NCI-H226 (cell line): ENCODE measurements around the gene SNX33.

Source experiments
- DNase-seq: peaks from one replicate; pipeline ENCODE4 v3.0.0-alpha.2; 2015

SNX33 gene

DNA sequence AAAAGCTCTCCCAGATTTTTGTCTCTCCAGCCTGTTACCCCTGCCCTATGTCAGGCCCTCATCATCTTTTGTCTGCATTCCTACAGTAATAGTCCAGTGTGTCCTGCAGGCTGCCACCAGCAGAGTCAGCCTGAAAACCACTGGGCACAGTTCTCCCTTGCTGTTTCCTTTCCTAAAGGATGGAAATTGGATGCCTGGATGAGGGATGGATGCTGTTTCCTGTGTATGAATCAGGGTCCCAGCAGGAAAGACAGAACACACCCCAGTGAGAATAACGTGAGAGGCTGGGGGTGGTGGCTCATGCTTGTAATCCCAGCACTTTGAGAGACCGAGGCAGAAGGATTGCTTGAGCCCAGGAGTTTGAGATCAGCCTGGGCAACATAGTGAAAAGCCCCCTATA lies 3.3 kb upstream of the SNX33 start:
- DNase-seq, result peak; percentile 22

DNA sequence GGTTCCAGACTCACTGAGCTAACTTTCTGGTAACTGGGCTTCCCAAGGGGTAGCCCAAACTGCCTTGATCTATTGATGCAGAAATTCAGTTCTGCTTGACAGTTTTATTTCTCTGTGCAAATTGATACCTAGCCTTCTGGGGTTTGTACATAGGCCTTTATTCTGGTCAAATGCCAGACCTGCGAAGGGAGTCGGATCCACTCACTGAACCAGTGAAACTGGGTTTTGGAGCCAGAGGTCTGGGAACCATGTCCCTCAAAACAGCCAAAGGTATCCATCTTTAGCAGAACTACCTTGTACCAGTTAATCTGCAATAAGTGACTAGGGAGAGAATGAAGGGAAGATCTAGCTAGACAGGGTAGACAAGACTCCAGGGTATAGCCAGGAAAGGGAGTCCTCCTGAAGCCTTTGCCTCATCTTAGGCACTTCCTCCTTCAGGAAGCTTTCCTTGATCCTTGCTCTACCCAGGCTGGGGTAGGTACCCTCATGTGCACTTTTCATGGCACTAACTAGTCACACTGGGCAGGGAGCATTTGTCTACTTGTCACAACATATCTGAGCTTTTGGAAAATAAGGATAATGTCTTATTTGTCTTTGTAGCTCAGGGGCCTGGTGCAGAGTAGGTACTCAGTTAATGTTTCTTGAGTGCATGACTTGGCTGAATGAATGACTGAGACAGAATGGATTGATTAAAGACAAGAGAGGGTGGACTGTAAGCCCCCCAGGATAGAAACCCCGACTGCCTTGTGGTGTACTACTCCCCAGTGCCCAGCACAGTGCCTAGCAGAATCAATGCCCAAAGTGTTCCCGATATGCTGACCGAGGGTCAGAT lies 1.4 kb upstream of the SNX33 start:
- no peak for DNase-seq

DNA sequence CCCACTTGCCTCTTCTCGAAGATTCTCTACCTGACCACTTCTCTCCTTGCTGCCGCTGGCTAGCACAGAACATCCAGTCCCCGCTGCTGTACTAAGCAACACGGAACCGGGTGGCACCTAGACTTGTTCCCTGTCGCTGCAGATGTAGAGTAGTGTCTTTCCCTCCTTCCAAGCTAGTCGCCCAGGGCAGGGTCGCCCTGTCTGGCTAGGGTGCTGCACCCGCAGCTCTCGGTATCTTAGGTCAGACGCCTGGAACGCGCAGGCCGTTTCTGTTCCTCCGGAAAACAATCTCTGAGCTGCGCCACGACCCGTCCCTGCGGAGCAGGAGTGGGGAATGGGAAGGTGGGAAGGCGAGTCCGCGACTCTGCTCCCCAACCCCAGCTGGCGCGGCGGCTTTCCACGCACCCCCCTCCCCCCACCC lies 758 bp upstream of the SNX33 start:
- no peak for DNase-seq

DNA sequence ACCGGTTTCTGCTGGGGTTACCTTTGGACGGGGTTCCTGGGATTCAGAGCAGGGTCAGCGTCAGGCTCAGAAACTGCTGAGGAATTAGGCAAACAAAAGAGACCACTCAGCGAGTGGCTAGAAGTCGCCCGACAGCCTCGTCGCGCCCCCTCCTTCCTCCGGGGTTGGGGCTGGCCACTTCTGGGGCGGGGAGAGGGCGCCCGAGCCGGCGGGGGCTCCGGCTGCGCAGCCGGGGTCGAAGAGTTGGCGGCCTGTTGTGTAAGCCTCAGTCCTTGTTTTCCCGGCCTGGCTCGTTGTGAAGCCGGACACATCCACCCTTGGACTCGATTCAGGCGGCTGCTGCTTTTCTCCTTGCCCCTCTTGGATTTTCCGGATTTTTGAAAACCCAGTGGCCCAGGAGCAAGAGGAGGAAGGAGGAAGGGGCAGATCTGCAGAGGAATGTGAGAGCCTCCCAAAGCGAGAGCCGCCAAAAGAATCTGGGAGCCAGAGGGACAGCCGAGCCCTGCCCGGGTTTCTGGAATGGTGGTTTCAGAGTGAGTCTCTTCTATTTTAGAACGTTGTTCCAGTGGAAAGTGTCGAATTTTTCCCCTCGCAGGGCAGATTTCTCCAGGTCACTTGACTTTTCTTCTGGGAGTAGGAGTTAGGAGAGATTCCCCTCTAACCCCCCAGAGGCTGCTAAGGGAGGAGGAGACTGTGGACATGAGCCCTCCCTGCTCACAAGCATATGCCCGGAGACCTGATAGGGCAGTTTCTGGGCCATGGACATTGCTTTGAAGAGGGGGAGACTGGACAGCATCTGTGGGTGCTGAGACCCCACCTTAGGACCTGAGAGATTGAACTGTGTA lies 666 bp downstream of the SNX33 start:
- DNase-seq, result no peak

DNA sequence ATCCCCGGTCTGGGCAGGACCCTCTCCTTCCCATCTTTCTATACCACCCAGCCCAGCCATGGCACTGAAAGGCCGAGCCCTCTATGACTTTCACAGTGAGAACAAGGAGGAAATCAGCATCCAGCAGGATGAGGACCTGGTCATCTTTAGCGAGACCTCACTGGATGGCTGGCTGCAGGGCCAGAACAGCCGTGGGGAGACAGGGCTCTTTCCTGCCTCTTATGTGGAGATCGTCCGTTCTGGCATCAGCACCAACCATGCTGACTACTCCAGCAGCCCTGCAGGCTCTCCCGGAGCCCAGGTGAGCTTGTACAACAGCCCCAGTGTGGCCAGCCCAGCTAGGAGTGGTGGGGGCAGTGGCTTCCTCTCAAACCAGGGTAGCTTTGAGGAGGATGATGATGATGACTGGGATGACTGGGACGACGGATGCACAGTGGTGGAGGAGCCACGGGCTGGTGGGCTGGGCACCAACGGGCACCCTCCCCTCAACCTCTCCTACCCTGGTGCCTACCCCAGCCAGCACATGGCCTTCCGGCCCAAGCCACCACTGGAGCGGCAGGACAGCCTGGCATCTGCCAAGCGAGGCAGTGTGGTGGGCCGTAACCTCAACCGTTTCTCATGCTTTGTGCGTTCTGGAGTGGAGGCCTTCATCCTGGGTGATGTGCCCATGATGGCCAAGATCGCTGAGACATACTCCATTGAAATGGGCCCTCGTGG lies 1.5 kb downstream of the SNX33 start:
- no peak for DNase-seq

DNA sequence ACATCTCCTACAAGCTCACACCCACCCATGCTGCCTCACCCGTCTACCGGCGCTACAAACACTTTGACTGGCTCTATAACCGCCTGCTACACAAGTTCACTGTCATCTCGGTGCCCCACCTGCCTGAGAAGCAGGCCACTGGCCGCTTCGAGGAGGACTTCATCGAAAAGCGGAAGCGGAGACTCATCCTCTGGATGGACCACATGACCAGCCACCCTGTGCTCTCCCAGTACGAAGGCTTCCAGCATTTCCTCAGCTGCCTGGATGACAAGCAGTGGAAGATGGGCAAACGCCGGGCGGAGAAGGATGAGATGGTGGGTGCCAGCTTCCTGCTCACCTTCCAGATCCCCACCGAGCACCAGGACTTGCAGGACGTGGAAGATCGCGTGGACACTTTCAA lies 2.1 kb downstream of the SNX33 start:
- no peak for DNase-seq

DNA sequence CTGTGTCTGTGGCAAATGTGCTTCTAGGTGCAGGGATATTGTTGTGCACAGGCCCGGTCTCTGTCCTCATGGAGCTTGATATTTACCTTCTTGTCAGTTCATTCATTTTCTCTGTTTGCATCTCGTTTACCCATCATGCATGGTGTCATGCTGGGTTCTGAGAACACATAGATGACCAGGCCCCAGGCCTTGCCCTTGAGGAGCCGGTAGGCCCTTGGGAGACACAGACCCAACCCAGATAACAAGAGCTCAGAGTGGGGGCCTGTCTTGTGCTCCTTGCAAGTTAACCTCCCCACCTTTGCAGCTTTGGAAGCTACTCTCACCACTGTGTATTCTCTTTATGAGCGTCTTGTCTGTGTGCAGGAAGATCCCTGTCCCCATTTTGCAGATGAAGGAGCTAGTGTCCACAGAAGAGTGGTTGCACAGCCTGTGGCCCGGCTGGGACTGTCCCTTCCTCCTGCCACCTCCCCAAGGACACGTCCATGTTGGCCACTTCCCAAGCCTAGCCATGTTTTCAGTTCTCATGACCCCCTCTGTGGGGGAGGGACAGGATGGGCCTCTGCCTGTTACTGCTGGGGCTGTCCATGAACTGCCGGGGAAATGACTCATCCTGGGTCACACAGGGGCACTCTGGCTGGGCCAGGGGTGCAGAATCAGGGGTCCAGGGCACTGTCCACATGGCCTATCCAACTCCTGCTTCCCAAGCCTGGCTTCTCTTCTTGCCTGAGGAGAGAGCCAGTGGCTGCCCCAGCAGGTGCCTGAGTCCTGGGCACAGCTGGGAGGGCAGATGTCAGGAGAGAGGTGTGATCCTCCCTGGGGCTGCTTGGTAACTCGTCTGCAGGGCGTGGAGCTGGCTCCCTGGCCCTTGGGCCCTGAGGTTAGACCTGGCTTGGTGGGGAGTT lies 3.4 kb downstream of the SNX33 start:
- peak; percentile 61 for DNase-seq

DNA sequence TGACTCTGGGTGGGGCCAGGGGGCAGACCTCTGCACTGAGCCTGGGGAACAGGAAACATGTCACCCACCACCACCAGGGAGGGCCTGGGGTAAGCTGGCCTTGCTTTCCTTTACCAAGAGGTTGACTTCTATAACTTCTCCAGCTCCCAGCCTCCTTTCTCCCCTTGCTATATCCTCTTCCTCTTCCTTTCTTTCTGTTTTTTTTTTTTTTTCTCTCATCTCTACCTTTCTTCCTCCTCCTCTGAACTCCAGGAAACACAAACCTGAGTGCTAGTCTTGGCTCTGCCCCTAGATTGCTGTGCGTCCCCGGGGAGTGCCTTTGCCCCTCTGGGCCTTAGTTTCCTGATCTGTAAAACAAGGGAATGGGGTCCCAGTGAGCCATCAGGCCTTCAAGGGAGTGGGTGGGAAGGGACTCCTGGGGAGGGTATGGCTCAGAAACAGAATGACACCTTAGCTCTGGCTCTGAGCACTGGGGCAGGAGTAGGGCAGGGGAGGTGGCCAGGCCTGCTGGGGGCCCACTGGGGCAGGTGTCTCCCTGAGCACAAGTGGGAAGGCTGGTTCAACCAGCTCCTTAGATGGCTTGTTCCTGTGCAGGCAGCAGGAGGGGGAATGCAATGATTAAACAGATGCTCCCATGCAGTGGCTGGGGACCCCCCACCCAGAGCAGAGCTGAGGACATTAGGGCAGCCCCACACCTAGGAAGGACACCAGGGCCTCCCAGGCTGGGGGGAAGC lies 4.3 kb downstream of the SNX33 start:
- no peak for DNase-seq

DNA sequence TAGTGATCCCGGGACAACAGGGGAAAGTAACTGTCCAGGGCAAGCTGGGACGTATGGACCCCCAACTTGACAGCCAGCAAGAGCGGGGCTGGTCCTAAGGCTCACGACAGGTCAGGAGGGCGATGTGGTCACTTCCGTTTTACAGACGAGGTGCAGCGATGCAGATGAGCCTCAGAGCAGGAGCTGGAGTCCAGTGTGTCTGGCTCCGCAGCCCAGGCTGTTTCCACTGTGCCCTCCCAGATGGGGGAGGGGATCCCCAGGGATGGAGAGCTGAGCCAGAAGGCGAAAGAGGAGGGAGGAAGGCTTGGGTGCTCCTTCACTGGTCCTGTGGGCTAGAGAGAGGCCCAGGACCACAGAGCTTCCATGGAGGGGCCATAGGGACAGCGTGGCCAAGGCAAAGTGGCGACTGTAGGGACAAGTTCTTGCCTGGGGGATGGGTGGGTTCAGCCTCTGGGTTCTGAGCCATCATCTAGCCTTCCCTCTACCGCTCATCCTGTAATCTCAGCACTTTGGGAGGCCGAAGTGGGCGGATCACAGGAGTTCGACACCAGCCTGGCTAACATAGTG lies 5.7 kb downstream of the SNX33 start:
- no peak for DNase-seq

DNA sequence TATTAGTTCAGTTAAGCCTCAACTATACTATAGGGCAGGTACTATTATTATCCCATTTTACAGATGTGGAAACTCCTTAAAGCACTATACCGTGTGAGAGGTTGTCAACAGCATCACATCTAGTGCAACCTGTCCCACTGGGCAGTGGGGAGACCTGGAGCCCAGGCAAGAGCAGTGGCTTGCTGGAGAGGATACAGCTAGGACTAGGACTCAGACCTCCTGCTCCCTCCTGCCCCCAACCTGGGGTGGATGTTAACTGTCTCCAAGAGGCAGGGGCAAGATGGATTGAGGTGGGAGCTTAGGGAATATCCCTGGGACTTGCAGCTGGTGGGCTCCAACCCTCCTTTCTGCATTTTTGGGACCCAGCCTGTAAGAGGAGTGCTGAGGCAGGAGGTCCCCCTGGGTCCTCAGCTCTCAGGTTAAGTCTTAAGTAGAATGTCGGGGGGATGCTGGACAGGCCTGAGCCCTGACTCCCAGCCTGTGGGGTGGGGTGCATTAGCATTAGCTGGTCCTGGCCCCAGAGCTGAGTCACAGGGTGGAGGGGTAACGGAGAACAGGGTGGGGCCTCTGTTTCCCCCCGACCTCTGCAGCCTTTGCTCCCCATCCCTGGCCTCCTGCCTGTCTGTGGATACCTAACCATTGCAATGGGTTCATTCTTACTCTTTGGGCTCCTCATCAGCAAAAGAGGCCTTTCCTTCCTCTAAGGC lies 6.6 kb downstream of the SNX33 start:
- DNase-seq, result no peak

DNA sequence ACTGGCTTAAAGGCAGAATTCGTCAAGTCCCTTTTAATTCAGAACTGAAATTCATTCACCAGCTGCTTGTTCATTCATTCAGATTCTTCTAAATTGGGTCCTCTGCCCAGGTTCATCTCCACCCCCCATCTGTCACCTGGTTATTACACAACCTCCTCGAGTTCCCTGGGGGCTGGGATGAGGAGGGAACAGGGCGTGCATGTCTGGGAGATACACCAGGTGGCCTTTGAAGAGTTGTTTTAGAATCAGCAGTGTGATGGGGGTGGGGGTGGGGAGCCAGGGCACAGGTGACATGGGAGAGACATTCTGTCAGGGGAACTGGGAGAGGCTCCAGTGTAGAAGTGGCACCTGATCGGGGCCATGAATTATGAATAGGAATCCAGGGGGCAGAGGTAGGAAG lies 8.2 kb downstream of the SNX33 start:
- no peak for DNase-seq

DNA sequence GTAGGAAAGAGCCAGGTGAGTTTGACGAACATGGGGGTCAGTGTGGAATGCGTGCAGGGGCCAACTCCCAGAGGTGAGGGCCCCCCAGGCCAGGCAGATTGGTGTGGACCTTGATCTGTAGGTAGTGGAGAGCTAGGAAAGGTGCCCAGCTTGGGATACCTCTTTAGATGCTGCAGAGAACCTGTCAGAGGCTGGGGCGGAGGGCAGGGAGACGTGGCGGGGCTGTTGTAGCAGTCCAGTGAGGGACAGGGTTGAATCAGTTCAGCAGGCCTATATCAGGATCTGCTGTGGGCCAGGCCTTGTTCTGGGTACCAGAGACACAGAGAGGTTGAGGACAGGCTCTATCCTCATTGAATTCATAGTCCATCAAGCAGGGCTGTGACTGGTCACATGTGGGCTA lies 8.6 kb downstream of the SNX33 start:
- DNase-seq, result no peak

DNA sequence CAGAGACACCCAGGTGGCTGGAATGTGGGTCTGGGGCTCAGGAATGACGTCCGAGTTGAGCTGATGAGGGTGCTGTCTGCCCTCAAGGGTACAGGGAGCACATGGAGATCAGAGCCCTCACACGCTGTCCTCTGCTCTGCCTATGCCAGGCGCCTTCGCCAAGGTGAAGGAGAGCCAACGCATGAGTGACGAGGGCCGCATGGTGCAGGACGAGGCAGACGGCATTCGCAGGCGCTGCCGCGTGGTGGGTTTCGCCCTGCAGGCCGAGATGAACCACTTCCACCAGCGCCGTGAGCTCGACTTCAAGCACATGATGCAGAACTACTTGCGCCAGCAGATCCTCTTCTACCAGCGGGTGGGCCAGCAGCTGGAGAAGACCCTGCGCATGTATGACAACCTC lies 9.1 kb downstream of the SNX33 start:
- no peak for DNase-seq

DNA sequence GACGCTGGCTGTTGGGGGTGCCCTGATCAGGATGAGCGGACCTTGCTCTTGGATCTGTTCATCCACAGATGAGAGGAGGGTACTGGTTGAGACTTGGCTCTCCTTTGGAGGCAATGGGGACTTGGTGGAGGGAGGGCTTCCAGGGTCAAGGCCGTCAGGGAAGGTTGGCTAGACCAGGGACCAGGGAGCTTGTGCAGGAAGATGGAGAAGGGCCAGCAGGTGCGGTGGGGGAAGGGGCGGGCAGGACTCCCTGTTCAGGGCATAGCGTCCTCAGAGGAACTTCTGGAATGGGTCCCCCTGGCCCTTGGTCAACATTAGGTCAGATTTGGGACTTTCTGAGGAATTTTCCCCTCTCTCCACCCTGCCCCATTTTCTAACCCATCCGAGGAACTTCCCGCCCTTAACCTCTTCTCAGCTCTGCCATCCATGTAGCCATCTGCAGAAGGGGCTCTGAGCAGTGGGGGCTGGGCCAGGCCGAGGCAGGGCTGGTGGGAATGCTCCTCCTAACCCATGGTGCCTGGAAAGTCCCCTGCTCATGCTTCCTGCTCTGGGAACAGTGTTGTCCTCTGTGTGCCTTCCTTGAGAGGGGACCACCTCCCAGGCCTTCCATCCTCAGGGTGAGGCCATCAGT lies 11.5 kb downstream of the SNX33 start:
- no peak for DNase-seq

DNA sequence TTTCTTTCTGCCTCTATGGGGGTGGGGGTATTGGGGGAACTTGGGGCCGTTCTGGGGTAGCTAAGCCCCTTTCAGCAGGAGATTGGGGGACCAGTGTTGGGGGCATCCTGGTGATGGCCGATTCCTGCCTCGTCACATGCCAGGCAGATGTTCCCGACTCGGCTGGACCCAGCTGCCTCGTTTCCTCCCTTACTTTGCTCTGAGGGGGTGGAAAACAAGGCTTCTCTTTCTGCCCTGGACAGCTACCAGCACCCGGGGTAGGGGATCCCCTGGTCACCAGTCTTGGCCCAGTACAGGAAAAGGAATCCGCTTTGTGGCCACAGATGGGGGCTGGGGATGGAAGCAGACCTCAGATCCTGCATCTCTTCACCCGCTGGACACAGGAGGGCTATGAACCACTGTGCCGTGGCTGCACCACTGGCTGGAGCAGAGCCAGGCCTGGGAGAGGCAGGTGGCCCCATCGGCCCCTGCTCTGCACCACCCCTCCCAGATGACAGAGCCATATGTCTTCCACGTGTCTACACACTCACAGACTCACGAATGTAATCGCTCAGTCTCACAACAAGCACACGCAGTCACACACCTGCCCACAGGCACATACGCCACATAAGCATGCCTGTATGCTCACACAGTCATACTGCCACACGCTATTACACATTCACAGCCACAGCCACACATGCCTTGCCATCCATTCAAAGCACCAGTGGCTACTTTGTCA lies 12.4 kb downstream of the SNX33 start:
- DNase-seq, result no peak

DNA sequence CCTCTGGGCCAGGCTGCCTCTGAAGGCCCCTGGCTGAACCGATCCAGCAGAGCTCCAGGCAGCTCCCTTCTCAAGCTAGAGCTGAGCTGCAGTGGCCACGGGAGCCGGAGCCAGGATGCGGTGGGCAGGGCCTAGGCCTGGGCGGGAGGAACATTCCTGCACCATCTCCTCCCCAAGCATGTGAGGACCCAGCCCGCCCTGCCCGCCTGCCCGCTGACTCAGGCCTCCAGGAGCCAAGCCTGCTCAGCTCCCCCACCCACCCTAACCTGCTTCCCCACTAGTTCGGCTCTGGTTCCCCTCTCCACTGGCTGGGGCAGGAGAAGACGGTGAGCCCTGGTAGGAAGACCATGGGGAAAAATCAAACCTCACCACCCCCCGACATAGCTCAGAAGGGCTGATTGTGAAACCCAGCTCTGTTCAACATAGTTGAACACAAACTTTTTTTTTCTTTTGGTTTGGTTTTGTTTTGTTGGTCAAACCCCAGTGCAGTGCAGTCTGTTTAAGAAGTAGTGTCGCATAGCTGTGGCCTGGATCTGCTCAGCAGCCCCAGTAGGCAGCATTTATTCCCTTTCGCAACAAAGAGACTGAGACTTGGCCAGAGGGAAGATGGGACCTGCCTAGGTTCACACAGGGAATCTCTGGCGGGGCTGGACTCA lies 13.5 kb downstream of the SNX33 start:
- DNase-seq, result peak; percentile 99

DNA sequence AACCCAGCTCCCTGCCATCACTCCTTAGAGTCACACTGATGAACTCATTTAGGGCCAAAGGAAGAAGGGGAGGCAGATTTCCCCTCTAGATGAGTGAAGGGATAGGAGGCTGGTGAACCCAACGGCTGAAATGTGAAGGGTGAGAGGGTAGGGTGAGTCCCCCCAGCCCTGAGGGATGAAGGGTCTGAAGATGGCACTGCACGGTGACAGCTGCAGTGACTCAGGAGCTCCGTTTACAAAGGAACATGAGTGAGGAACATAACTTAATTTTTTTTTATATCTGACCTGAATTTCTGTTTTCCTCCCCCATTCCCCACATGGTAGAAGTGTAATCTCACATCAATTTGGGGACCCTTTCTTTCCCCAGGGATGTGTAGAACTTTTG lies 14.0 kb downstream of the SNX33 start:
- DNase-seq, result no peak

DNA sequence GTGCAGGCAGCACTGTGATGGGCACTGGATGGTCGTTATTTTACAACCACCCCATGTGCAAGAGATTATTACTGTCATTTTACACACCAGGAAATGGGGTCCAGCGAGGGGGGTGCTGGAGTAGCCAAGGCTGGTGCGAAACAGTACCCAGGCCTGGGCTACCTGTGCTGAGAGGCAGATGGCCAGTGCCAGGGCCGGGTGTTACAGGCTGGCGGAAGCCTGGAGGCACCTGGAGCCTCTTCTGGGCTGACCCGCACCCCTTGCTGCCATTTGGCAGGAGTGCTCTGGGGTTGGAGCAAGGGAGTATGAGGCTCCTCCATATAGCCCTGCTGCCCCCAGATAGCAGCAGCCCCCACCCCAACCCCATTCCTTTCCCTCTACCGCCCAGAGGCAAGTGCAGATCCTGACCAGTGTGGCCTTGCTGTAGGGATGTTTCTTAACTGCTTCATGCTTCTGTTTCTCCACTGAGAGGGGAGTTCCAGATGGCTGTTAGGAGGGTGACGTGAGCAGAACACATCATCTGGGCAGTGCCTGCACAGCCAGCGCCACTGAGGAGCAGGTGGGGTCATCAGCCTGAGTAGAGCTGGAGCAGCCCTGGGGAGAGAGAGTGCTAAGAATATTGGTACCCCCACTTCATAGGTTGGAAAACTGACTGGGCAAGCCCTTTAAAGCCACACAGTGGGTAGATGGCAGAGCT lies 15.3 kb downstream of the SNX33 start:
- no peak for DNase-seq
